HG02852 (cell line): ENCODE data around the gene HBS1L.

ENCODE experiments used
- ATAC-seq: cut with Tn5 transposase; IDR thresholded peaks from one replicate; pipeline ENCODE4 v1.9.1; 2021; ENCODE audit warnings: mild to moderate bottlenecking, moderate library complexity; ENCODE audit not compliant: unreplicated experiment

Gene HBS1L

DNA sequence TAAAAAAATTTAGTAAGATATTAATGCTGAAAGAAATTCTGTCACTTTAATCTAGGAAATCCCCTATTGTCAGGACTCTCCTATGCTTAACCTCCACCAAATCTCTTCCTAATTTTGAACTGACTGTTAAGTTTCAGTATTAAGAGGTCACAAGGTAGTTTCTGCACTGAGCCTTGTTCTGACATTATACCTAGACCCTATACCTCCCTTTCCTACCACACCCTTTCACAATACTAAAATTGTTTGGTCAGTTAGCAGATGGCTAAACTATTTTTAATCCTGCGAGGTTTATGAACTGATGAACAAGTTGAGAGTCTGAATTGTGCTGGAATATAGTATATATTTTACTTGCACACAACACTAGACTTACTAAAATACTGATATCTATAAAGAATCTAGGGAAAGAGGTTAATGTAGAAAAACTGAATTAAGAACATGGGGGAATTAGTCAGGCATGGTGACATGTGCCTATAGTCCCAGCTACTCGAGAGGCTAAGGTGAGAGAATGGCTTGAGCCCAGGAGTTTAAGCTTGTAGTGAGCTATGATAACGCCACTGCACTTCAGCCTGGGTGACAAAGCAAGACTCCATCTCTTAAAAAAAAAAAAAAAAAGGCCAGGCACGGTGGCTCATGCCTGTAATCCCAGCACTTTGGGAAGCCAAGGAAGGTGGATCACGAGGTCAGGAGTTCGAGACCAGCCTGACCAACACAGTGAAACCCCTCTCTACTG, 51.5 kb downstream of the HBS1L start:
- ATAC-seq, result peak; percentile 93

GRCh38 chr6:135002229-135002844, 52.3 kb downstream of the HBS1L start:
- ATAC-seq, result no peak

GRCh38 chr6:134999107-134999506, 55.5 kb downstream of the HBS1L start:
- no peak for ATAC-seq

DNA sequence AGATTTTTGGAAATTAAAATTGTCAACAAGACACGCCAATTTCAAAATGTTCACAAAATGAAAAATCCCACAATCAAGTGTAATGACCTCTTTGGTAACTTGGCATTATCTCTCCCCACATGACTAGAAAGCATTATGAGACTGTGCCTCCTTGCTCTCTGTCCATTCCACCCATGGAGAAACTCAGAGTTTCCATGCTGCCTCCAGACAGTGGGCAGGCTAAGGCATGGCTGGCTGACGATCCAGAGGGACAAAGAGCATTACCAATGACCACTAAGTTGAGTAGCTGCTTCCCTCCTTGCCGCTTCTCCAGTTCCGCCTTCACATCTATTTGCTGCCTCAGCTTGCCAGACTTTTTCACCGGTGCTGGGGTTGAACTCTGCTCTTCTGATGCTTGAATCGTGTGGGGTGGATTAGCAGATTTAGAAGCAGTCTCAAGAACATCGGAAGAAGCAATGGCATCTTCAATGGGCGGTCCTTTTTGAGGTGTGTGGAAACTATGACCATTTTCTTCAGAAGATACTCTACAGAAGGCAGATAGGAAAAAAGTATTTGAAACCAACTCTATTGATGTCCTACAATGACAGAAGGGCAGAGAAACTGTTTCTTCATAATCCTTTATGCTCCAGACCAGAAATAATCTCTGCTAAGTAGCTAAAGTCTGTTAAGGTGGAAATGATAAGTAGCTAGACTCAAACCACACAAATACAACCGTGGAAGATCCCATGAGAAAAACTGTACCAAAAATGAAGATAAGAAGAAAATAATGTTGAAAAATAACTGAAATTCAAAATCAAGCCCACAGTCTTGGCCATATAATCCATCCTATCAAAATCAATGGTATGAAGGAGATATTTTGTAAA, 57.3 kb downstream of the HBS1L start:
- no peak for ATAC-seq

DNA sequence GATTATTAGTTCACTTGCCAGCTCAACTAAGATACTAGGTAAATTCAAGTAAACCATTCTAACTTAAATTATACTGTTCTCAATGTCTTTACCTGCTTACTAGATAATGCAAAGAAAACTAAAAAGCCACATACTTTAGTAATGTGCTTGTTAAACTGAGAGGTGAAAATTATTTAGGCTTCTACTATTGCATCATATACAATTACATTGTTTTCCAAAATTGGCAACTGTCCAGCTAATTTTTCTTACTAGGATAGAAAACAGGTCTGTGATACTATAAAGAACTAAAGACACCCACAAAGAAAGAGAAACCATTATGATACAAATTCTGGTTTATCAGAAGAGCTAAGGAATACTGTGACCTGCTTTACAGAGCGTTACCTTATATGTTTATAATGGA, 59.1 kb downstream of the HBS1L start:
- no peak for ATAC-seq

DNA sequence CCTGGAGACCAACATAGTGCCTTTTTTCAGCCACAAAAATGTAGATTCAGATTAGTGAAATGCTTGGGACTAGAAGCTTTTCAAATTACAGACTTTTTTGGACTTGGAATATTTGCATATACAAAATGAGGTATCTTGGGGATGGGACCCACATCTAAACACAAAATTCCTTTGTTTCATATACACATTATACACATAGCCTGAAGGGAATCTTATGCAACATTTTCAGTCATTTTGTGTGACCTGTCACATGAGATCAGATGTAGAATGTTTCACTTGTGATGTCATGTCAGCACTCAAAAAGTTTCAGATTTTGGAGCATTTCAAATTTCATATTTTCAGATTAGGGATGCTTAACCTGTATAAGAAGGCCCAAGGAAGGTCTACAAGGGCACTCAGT, 60.2 kb downstream of the HBS1L start:
- ATAC-seq, result no peak

DNA sequence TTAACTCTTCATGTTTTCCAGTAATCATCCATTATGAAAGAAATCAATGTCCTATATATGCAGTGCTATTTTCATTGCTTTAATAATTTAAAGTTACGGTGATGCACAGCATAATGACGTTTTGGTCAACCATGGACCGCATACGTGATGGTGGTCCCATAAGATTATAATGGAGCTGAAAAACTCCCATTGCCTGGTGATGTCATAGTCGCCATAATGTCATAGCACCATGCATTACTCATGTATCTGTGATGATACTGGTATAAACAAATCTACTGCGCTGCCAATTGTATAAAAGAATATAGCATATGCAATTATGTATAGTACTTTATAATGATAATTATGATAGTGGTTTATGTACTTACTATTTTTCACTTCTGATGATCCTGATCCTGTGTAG, 62.5 kb downstream of the HBS1L start:
- ATAC-seq, result no peak

DNA sequence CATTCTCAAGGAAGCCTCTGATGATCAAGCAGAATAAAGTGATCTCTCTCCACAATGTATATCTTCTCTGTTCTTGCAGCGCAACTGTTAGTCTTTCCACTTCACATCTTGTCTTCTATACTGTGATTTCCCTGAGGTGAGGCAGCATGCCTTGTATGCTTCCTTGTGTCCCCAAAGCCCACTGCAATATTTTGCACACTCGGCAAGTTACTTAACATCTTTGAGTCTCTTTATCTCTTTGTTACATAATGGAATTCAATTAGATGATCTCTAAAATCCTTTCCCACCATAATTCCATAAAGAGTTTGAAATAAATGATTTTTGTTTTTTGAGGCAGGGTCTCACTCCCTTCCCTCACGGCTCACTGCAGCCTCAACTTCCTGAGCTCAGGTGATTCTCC, 64.4 kb downstream of the HBS1L start:
- ATAC-seq, result no peak

GRCh38 chr6:134984821-134985220, 69.8 kb downstream of the HBS1L start:
- no peak for ATAC-seq

DNA sequence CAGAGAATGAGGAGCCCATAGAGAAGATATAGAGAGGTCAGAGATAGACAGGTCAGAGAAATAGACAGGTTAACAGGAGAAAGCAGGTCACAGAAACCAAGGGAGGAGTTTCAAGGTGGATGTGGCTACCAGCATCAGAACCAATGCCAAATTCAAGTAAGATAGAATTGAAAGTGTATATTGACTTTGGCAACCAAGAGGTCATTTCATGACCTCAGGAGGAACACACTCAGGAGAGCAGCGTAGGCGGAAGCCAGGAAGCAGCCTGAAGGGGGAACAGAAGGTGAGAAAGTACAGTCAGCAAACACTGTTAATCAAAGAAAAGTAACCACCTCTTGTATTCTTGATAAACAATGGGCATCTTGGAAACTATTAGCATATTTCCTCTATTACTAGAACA, 70.8 kb downstream of the HBS1L start:
- ATAC-seq, result no peak

DNA sequence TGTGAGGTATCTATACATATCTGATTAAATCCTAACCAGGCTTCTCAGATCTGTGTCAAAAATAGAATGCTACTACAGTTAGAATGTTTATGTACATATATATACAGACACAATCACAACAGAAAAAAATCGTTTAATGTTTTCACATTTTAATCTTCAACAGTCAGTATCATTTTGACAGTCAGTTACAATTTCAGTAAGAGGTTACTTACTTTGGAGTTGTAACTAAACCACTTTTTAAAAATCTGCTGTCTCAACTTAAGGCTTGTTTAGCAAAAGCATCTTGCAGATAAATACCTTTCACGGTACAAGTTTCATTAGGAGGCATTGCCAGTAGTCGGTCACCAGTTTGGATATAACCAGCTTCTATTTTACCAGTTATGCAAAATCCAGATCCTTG, 72.5 kb downstream of the HBS1L start:
- no peak for ATAC-seq

GRCh38 chr6:134980846-134981245, 73.8 kb downstream of the HBS1L start:
- ATAC-seq, result no peak

DNA sequence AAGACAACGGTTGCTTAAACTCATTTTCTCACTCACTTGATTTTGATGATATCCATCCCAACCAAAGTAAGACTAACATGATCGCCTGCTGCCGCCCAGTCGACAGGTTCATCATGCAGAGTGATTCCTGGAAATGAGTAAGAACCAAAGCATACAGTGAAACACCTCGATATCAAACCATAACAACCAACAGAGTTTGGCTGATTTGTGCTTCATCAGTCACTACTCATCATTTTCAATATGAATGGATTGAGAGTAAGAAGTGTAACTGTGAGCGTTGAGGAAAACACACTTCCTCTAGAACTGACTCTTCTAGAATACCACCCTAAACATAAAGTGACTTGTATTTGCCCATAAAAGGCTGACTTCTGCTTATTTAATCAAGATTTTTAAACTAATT, 75.5 kb downstream of the HBS1L start:
- ATAC-seq, result peak; percentile 95

- no peak for ATAC-seq
Observed at GRCh38 chr6:134974370-134974769, 80.3 kb downstream of the HBS1L start.

DNA sequence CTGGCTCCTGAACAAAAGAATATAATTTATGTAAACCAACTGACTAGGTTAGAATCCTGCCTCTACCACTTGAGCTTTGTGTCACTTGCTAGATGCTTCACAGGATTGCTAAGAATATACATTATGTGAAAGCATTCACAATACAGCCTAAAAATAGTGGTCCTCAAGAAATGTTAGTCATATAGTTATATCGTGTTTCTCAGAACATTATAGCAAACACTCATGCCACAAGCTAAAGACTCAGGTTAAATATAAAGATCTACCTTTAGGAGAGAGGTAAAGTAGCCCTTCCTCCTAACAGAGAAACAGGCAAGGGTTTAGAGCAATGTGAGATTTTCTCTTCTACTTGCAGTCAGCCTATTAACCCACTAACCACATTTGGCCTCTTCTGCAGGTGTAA, 86.9 kb downstream of the HBS1L start:
- peak; percentile 88 for ATAC-seq

DNA sequence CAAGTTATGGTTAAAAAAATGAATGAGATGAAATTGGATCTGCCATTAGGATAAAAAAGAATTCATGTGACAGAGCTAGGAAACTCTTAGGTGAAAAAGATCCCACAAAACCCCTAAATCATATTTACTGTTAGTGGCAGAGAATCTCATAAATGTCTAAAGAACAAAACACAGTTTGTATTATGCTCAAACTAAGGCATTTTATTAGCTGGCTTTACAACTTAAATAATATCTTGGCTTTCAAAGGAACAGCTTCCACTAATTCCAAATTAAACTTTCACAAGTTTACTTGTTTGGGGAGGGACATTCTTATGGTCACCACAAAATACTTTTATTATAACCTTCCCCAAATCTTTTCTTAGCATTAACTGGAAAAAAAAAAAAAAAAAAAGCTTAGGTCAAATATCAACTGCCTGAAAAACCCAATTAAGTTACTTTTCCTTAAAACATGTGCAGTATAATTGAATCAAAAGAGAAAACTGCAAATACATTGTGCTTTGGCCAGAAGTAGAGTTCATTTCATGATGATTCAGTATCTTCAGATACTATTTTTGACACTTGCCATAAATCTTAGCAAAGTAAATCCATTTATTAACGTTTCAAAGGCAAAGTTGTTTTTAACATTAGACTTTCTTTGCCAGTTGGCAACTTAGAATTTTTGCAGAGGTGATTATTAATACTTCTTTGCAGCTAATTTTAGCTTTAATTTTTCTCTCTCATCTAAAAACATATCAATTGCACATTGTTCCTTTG, 90.0 kb downstream of the HBS1L start:
- ATAC-seq, result no peak

DNA sequence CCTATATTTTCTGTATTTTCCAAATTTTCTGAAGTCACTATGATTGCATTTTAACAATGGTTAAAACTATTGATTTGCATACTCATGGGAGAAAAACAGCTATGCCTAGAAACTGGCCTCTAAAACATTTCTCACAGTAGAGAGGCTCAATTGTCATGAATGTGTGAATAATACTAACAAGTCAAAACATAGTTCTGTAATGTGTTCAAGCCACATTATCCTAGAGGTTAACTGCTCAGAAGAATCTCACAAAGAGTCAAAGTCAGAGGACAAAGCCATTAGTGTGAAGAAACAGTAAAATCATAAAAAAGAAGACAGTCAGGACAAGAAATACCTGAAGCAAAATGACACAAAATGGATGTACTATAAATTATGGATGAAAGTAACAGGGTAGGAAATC, 92.2 kb downstream of the HBS1L start:
- no peak for ATAC-seq

DNA sequence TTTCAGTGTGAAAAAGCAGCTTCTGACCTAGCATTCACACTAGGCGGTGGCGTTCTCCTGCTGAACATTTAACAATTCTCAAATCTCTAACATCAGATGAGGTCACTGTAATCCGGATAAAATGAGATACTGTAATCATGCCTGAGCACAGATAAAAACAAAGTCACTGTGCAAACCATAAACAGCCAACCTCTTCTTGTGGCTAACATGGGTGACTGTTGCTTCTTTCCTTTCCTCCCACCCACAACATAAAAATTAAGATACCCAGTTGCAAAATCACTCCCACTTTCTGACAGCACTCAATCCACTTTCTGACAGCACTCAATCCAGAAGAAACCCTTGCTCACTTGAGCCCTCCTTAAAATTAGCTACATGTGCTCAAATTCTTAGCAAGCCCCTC, 93.3 kb downstream of the HBS1L start:
- ATAC-seq, result no peak

DNA sequence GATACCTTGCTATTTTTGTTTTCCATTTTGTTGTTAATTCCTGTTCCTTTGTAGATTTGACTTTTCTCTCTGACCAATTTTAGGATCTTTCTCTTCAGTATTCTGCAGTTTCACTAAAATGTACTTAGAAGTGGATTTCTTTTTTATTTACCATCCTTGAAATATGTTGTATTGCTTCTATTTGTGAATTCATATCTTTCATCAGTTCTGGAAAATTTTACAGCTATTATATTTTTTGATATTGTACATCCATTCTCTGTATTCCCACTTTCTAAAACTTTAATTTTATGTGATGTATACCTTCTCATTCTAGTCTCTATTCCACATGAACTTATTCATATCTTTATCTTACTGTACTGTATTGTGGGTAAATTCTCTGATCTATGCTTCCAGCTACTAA, 95.0 kb downstream of the HBS1L start:
- no peak for ATAC-seq

GRCh38 chr6:134956676-134957075, 97.9 kb downstream of the HBS1L start:
- no peak for ATAC-seq

DNA sequence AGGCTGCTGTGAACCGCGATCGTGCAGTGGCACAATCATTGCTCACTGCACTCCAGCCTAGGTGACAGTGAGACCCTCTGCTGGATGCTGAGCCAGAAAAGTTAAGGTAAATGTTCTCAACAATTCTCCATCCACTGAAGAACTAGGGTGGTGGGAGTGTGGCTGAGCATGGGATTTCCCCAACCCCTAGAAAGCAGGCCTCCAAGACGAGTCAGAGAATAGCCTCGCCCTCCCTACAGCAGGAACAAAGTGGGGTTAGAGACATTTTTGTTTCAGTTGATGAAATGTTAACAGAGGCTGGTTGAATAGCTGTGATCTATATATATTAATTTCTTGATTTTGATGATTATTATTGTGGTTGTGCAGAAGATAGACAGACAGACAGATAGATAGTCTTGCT, 98.6 kb downstream of the HBS1L start:
- ATAC-seq, result no peak
